Hematopoietic multipotent progenitor cell treated with erythropoietin and hydrocortisone succinate and interleukin-3 and kit ligand, for 17 days (in vitro differentiated cells): Measurements from ENCODE around the gene ADAM29.
"Not testable (repeated sequence)": the region's sequence is repeated elsewhere in the genome, so short reads cannot be mapped to it uniquely, and the experiment has no call there.

Source experiments
- DNase-seq: peaks from one replicate; pipeline ENCODE4 v3.0.0-alpha.2; 2015; ENCODE audit warnings: low spot score

Gene ADAM29

DNA sequence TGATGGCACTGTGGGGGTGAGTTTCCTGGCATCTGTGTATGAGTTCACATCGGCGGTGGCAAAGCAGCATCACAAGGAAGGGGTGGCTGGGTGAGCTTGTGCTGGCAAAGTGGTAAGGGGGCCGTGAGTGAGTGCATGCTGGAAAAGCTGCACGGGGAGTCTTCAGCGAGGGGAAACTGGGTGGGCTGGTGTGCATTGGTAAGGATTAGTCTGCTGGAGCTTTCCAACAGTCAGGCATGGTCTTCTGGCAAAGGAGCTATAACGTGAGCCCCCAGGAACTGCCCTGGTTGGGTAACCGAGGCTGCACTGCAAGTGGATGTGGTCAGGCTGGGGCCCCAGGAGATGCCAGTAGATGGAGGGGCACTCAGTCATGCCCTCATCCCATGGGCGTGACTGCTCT lies 30.7 kb downstream of the ADAM29 start:
- DNase-seq = no peak

DNA sequence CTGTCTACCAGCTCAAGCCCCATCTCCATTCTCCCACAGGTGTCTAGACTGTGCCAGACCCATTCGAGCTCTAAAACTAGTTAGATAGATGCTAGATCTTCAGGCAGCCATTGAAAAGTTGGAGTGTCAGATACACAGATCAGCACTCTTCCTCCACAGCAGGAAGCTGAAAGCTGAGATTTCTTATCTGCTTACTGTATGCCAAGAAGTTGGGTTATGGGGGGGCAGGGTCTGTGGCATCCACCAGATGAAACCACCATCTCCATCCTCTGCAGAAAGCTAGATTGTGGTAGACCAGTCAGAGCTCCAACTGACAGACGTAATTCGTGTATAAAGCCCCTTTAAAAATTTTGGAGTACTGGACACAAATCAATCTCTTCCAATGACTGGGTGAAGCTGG lies 54.8 kb downstream of the ADAM29 start:
- DNase-seq = no peak

DNA sequence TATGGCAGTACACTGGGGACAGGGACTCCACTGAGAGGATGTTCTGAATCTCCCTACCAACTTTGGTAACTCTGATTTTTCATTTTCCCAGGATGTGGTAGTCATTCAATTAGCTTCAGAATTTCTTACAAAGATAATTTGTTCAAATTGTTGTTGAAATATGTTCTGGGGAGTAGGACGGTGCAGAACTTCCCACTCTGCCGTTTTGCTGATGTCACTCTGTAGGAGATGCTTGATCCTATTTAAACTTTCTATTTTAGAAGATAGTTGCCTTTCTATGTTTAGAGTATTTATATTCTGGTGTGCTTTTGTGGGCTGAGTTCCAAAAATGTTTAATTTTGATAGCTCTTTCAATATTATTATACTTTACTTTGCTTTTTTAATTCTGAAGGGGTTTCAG lies 55.2 kb downstream of the ADAM29 start:
- no peak for DNase-seq

DNA sequence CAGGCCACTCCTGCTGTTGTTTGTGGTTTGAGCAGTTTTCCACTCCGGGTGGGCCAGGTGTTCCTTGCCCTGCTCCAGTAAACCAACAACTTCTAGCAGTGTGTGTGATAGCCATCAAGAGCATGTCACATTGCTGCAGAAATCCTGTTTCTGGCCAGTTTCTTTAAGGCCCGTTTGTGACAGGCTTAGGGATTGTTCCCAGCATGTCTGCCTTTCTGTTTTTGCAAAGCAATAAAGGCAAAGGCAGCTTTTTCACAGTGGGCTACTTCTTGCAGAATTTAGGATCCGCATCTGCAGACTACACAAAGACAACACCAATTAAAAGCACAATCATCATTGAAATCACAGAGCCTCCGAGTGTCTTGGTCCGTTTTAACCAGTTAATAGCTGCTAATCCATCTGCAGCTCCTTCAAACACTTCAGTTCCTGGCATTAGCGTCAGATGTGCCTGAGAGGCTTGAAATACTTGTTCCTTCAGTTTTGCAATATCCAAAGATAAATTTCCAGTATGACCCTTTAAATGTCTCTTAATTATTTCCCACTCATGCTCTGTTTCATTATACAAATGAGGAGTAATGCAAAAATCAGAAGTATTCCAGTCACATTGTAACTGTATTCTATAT lies 65.1 kb downstream of the ADAM29 start:
- DNase-seq = no peak

DNA sequence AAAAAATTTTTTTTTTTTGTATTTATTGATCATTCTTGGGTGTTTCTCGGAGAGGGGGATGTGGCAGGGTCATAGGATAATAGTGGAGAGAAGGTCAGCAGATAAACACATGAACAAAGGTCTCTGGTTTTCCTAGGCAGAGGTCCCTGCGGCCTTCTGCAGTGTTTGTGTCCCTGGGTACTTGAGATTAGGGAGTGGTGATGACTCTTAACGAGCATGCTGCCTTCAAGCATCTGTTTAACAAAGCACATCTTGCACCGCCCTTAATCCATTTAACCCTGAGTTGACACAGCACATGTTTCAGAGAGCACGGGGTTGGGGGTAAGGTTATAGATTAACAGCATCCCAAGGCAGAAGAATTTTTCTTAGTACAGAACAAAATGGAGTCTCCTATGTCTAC lies 65.7 kb downstream of the ADAM29 start:
- not testable (repeated sequence) for DNase-seq

DNA sequence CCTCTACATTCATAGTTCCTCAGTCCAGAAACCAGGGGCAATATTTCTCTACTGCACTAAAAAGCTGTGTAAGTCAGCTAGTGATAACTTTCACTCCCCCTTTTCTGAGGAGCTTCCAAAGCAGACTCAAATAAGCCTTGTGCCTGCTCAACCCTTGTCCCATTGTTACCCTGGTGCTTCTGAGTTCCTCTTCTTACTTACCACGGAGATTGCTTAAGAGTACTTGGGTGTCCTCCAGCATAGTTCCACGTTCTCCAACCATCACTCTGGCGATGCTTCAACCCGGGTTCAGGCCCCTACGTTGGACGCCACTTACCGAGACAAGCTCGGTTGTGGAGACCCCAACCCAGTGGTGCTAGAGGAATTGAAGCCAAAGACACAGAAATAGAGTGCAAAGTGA lies 71.6 kb downstream of the ADAM29 start:
- no peak for DNase-seq

DNA sequence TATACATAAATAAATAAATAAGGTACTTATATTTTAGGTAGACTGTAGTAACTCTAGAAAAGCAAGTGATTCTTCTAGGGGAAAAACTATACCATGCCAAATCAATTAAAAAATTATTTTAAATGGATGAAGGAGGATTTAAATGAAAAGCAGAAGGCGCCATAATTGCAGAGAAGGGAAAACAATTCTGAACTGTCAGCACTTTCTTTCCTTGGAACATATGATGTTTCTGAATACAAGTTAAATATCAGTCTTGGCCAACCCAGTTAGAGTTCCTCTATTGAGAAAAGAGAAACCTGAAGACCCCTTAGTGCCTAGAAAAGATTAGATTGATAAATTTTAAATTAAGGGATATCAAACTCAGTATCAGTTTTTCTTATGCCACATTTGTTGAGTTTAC lies 75.8 kb downstream of the ADAM29 start:
- DNase-seq = no peak

DNA sequence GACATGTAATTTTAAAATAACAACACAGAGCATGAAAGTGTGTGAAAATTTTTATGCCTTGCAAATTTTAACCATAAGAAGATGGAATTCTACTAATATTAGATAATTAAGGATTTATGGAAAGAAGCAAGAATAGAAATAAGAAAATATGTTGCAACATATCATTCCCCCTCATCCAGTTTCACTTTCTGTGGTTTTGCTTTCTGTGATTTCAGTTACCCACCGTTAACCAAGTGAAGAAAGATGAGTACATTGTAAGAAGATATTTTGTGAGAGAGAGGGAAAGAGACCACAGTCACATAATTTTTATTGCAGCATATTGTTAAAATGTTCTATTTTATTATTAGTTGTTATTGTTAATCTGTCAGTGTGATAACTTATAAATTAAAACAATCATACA lies 77.9 kb downstream of the ADAM29 start:
- DNase-seq = no peak

DNA sequence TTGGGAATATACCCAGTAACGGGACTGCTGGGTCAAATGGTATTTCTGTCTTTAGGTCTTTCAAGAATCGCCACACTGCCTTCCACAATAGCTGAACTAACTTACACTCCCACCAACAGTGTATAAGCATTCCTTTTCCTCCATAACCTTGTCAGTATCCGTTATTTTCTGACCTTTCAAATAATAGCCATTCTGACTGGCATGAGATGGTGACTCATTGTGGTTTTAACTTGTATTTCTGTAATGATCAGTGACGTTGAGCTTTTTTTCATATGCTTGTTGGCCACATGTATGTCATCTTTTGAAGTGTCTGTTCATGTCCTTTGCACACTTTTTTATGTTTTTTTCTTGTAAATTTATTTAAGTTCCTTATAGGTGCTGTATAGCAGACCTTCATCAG lies 81.2 kb downstream of the ADAM29 start:
- no peak for DNase-seq

DNA sequence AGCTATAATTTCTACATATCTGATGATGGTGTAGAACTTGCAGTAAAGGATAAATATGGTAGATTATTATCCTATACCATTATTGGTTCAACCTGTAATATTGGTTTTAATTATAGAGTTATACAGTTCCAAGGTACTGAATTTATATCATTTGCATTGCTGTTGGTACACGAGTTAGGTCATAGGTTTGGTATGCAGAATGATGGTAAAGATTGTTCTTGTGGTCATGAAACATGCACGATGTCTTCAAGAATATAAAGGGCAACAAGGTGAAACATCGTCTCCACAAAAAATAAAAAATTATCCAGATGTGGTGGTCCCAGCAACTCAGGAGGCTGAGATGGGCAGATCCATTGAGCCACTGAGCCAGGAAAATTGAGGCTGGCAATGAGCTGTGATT lies 99.6 kb downstream of the ADAM29 start:
- DNase-seq = no peak

DNA sequence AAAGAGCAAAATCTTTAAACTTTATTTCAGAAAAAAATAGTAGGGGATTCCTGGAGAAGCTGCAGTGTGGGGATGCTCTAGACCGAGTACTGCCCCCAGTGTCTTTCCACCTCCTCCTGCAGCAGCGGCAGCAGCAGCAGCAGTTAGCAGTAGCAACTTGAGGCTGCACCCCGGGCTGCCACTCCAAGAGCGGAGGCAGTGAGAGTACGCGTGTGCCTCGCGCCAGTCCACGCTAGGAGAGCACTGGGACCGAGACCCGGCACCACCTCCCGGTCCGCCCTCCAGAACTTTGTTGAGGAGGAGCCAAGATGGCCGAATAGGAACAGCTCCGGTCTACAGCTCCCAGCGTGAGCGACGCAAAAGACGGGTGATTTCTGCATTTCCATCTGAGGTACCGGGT lies 101.3 kb downstream of the ADAM29 start:
- DNase-seq = not testable (repeated sequence)
